Measurements from ENCODE around the gene SLC6A13. TPM values are rescaled to one million over a fixed set of nuclear protein-coding genes. Genes with fewer than 3 reads are reported as not detected.

SLC6A13 gene
- total and polyA plus RNA-seq, 2 of the 13 experiments (the other 11 are each of a cell fraction or from before 2014, with no cell fraction given) = 0.05 to 0.15 TPM

DNA sequence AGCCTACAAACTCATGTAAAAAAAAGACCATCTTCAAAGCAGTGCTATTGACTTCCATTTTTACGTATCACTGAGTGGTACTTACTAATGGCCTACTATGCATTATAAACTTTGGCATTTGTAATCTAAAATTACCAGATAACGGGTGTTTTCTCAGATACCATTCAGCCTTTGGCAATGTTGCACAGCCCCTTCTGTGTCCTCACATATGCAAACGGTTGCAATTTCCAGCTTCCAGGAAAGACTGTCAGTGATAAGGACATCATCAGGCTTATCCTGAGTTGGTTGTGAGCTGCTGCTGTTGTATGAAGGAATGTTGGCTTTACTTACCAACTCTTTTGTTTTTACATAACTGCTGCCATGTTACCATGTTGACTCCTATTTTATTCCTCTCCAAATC, 1.6 kb upstream of the SLC6A13 start:
- H3K27ac ChIP-seq (ENCODE audit: extremely low read length, insufficient read depth, low read length) = no peak overlapping the region
- POLR2A ChIA-PET = no interaction called here
- in situ Hi-C loops (cut with HindIII; ENCODE audit: extremely low pct_ligation_motif_present, low pct_unique_long_range_greater_than_20kb) = no loop called here
- no peak overlapping the region for H3K4me2 ChIP-seq (ENCODE audit: low read depth, low read length)
- H2AFZ ChIP-seq (ENCODE audit: low read length) = no peak overlapping the region
- H3K9me3 ChIP-seq (ENCODE audit: low read length) = no peaks in the 10 kb centered on the region
- no peak for DNase-seq (ENCODE audit: low spot score)
- no peak for TF ChIP-seq ZNF724P (CRISPR knock-in tag; IDR thresholded peaks at IDR 0.05; ENCODE audit: borderline replicate concordance)
- TF ChIP-seq, protein P1, sequence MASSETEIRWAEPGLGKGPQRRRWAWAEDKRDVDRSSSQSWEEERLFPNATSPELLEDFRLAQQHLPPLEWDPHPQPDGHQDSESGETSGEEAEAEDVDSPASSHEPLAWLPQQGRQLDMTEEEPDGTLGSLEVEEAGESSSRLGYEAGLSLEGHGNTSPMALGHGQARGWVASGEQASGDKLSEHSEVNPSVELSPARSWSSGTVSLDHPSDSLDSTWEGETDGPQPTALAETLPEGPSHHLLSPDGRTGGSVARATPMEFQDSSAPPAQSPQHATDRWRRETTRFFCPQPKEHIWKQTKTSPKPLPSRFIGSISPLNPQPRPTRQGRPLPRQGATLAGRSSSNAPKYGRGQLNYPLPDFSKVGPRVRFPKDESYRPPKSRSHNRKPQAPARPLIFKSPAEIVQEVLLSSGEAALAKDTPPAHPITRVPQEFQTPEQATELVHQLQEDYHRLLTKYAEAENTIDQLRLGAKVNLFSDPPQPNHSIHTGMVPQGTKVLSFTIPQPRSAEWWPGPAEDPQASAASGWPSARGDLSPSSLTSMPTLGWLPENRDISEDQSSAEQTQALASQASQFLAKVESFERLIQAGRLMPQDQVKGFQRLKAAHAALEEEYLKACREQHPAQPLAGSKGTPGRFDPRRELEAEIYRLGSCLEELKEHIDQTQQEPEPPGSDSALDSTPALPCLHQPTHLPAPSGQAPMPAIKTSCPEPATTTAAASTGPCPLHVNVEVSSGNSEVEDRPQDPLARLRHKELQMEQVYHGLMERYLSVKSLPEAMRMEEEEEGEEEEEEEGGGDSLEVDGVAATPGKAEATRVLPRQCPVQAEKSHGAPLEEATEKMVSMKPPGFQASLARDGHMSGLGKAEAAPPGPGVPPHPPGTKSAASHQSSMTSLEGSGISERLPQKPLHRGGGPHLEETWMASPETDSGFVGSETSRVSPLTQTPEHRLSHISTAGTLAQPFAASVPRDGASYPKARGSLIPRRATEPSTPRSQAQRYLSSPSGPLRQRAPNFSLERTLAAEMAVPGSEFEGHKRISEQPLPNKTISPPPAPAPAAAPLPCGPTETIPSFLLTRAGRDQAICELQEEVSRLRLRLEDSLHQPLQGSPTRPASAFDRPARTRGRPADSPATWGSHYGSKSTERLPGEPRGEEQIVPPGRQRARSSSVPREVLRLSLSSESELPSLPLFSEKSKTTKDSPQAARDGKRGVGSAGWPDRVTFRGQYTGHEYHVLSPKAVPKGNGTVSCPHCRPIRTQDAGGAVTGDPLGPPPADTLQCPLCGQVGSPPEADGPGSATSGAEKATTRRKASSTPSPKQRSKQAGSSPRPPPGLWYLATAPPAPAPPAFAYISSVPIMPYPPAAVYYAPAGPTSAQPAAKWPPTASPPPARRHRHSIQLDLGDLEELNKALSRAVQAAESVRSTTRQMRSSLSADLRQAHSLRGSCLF (CRISPR knock-in tag; IDR thresholded peaks at IDR 0.05; ENCODE audit: borderline replicate concordance) = no peak
- TF ChIP-seq ZSCAN31 (CRISPR knock-in tag; IDR thresholded peaks at IDR 0.05; ENCODE audit: low read depth) = no peak
- TF ChIP-seq IRF2 (CRISPR knock-in tag; IDR thresholded peaks at IDR 0.05) = no peak
- no peak for TF ChIP-seq ZNF331 (CRISPR knock-in tag; IDR thresholded peaks at IDR 0.05)
- no peak for TF ChIP-seq HIVEP1 (CRISPR knock-in tag; IDR thresholded peaks at IDR 0.05)
- no peak for TF ChIP-seq CEBPG (CRISPR knock-in tag; IDR thresholded peaks at IDR 0.05)
- no peak for TF ChIP-seq ISL2 (CRISPR knock-in tag; IDR thresholded peaks at IDR 0.05)
- TF ChIP-seq NR2F2 (IDR thresholded peaks at IDR 0.05; ENCODE audit: borderline replicate concordance, low read depth) = no peak
- TF ChIP-seq, protein P2, sequence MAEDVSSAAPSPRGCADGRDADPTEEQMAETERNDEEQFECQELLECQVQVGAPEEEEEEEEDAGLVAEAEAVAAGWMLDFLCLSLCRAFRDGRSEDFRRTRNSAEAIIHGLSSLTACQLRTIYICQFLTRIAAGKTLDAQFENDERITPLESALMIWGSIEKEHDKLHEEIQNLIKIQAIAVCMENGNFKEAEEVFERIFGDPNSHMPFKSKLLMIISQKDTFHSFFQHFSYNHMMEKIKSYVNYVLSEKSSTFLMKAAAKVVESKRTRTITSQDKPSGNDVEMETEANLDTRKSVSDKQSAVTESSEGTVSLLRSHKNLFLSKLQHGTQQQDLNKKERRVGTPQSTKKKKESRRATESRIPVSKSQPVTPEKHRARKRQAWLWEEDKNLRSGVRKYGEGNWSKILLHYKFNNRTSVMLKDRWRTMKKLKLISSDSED (CRISPR knock-in tag; IDR thresholded peaks at IDR 0.05) = no peak
- H3K36me3 ChIP-seq (replicated peaks in 1 of 2; ENCODE audit: control insufficient read depth in 1 of 2, insufficient read depth in 2 of 2, low read length in 2 of 2) = no peaks in the 10 kb centered on the region
- H3K4me1 ChIP-seq (ENCODE audit: insufficient read depth, low read length) = peaks cover 13% of the 10 kb centered on the region
- WGBS (ENCODE audit: low lambda C conversion rate) = 38% methylated on average over 3 of the region's 3 CpGs
- H3K79me2 ChIP-seq (ENCODE audit: insufficient read depth, low read length) = no peaks in the 10 kb centered on the region
- CTCF ChIA-PET (ENCODE audit: low intra/inter-chr PET ratio, low total read pairs) = no interaction called here
- H4K20me1 ChIP-seq (ENCODE audit: insufficient read depth, low read length) = no peaks in the 10 kb centered on the region
- no TSS peak for BruUV-seq (replicated peaks)
- H3K9ac ChIP-seq (ENCODE audit: insufficient read depth, low read depth, low read length) = no peak overlapping the region
- no peak overlapping the region for H3K4me3 ChIP-seq (replicated peaks in 1 of 3; ENCODE audit: insufficient read depth in 1 of 3, low read depth in 2 of 3, low read length in 3 of 3)
- FAIRE-seq = no peak
- no peaks in the 10 kb centered on the region; a peak in 1 of 5 replicates for H3K27me3 ChIP-seq (ENCODE audit: control insufficient read depth in 1 of 2, insufficient read depth in 2 of 2, low read length in 2 of 2)
- no peak for ATAC-seq
- intact Hi-C loops (cut with micrococcal nuclease; ENCODE audit: unreplicated experiment) = no loop called here
